PFSK-1 (cell line): ENCODE results near the gene PRMT1.

Source experiments
- FOXP2 ChIP-seq: optimal IDR thresholded peaks from 2 replicates; pipeline ENCODE3; 2011; ENCODE audit warnings: borderline replicate concordance, control low read depth, inconsistent platforms; ENCODE audit not compliant: insufficient read depth; ENCODE audit errors: extremely low read length, extremely low read depth
- POLR2AphosphoS5 ChIP-seq: IDR thresholded peaks from 2 replicates; pipeline ENCODE4 v1.6.1; 2012; ENCODE audit warnings: low read depth, mild to moderate bottlenecking, control low read depth, low read length, moderate library complexity
- REST ChIP-seq, 2 experiments: IDR thresholded peaks; 2 replicates each; pipeline versions ENCODE4 v1.6.1 to v1.8.0; 2011 to 2012; ENCODE audit warnings: low read depth in 2 of 2, low read length in 2 of 2, control low read depth in 1 of 2, inconsistent platforms in 1 of 2, mild to moderate bottlenecking in 1 of 2, moderate library complexity in 1 of 2; ENCODE audit not compliant: insufficient read depth in 1 of 2
- SIN3A ChIP-seq: IDR thresholded peaks from 2 replicates; pipeline ENCODE4 v1.6.1; 2012; ENCODE audit warnings: mild to moderate bottlenecking, low read length, moderate library complexity, borderline replicate concordance; ENCODE audit not compliant: insufficient read depth
- TAF1 ChIP-seq: IDR thresholded peaks from 2 replicates; pipeline ENCODE4 v1.6.1; 2012; ENCODE audit warnings: low read length, control low read depth, borderline replicate concordance; ENCODE audit not compliant: insufficient read depth

Gene PRMT1

GRCh38 chr19:49730166-49730565 is 53.1 kb downstream of the PRMT1 start:
- TF ChIP-seq FOXP2 (no peak), REST (IDR thresholded peaks at IDR 0.05; ENCODE audit: insufficient read depth in 1 of 2, low read depth in 2 of 2, low read length in 2 of 2) (no peak), POLR2AphosphoS5 (no peak), SIN3A (no peak), TAF1 (no peak)
